Measurements from ENCODE around the gene STARD3. TPM values are rescaled to one million over a fixed set of nuclear protein-coding genes. Genes with fewer than 3 reads are reported as not detected.

The STARD3 gene
- total RNA-seq, 2 donors from 2014 or later = 22.8 to 24.8 TPM

GRCh38 chr17:39617446-39618245 is 19.3 kb upstream of the STARD3 start:
- ATAC-seq = peak; percentile 45 to 66
- intact Hi-C loops (cut with DNase I) = no loop called here
- peak; percentile 72 for DNase-seq

GRCh38 chr17:39618246-39618913 is 18.6 kb upstream of the STARD3 start:
- ATAC-seq (no peak), DNase-seq (no peak)
- intact Hi-C loops (cut with DNase I) = no loop called here

- DNase-seq = no peak
- ATAC-seq = no peak
- intact Hi-C loops (cut with DNase I) = no loop called here
Observed at GRCh38 chr17:39618956-39619785, 17.8 kb upstream of the STARD3 start.

GRCh38 chr17:39619786-39620101 is 17.2 kb upstream of the STARD3 start:
- ATAC-seq (no peak), DNase-seq (no peak)
- intact Hi-C loops (cut with DNase I) = loop anchor here (5.0 kb wide), 3 partner anchors 53 to 133 kb away; partner anchors contain the start of gene MIEN1 (in 1 of the 2)

- DNase-seq (peak; percentile 85), ATAC-seq (peak; percentile 69 to 71)
- intact Hi-C loops (cut with DNase I) = loop anchor here (1.0 to 5.0 kb wide), 4 partner anchors 51 to 133 kb away; partner anchors contain the start of gene MIEN1 (in 1 of the 2)
Observed at GRCh38 chr17:39621523-39622379, 15.2 kb upstream of the STARD3 start.

GRCh38 chr17:39622380-39623006 is 14.5 kb upstream of the STARD3 start:
- intact Hi-C loops (cut with DNase I) = loop anchor here (1.0 to 5.0 kb wide), 4 partner anchors 50 to 132 kb away; partner anchors contain the start of gene MIEN1 (in 1 of the 2)
- DNase-seq = no peak
- ATAC-seq = no peak

- intact Hi-C loops (cut with DNase I) = loop anchor here (5.0 kb wide), 3 partner anchors 49 to 129 kb away; partner anchors contain the start of gene MIEN1 (in 1 of the 2)
- ATAC-seq = peak; percentile 74 to 81
- DNase-seq = peak; percentile 87
Observed at GRCh38 chr17:39623356-39623950, 13.5 kb upstream of the STARD3 start.

- ATAC-seq = no peak
- DNase-seq = no peak
- intact Hi-C loops (cut with DNase I) = loop anchor here (1.0 to 5.0 kb wide), 5 partner anchors 48 to 128 kb away; partner anchors contain the start of gene MIEN1 (in 1 of the 2)
Observed at GRCh38 chr17:39624313-39624712, 12.6 kb upstream of the STARD3 start.

- intact Hi-C loops (cut with DNase I) = loop anchor here in 1 of 2 donors (2.0 kb wide), 1 partner anchor 76 kb away; no protein-coding TSS in a partner anchor
- ATAC-seq (no peak), DNase-seq (no peak)
Observed at GRCh38 chr17:39625198-39625785, 11.7 kb upstream of the STARD3 start.

GRCh38 chr17:39626171-39627046 is 10.5 kb upstream of the STARD3 start, which contains the start of gene PPP1R1B:
PPP1R1B (plus strand) TSS chr17:39626952; CDS start chr17:39627393, 441 bp downstream.
- intact Hi-C loops (cut with DNase I) = no loop called here
- ATAC-seq (peak in 1 of 2 donors; percentile 4), DNase-seq (no peak)

- ATAC-seq (no peak), DNase-seq (no peak)
- intact Hi-C loops (cut with DNase I) = no loop called here
Observed at GRCh38 chr17:39627047-39627711, 9.8 kb upstream of the STARD3 start.

GRCh38 chr17:39627712-39628516 is 9.0 kb upstream of the STARD3 start:
- intact Hi-C loops (cut with DNase I) = no loop called here
- ATAC-seq = peak in 1 of 2 donors; percentile 10
- DNase-seq = no peak

GRCh38 chr17:39628655-39629493 is 8.1 kb upstream of the STARD3 start:
- intact Hi-C loops (cut with DNase I) = no loop called here
- DNase-seq (no peak), ATAC-seq (no peak)

GRCh38 chr17:39629494-39629880 is 7.5 kb upstream of the STARD3 start:
- no peak for DNase-seq
- intact Hi-C loops (cut with DNase I) = no loop called here
- no peak for ATAC-seq

Measured in left cardiac atrium (tissue), 4 donors.